ENCODE results near the gene RFX4.

Gene RFX4

DNA sequence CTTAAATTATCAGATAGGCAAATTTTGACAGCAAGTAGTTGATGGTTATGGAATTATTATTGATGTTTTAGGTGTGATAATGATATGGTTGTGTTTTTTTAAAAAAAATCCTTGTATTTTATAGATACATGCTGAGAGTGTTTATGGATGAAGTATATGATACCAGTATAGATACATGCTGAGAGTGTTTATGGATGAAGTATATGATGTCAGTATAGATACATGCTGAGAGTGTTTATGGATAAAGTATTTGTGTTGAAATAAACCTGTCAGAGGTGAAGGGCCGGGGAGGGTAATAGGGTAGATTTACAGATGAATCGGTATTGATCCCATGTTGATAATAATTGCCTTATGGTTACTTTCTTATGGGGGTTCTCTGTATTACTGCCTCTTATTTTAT, 6.0 kb upstream of the RFX4 start:
- H3K79me2 ChIP-seq (ENCODE audit: insufficient read depth, low read length) = no peaks in the 10 kb centered on the region
- TF ChIP-seq, protein P1, sequence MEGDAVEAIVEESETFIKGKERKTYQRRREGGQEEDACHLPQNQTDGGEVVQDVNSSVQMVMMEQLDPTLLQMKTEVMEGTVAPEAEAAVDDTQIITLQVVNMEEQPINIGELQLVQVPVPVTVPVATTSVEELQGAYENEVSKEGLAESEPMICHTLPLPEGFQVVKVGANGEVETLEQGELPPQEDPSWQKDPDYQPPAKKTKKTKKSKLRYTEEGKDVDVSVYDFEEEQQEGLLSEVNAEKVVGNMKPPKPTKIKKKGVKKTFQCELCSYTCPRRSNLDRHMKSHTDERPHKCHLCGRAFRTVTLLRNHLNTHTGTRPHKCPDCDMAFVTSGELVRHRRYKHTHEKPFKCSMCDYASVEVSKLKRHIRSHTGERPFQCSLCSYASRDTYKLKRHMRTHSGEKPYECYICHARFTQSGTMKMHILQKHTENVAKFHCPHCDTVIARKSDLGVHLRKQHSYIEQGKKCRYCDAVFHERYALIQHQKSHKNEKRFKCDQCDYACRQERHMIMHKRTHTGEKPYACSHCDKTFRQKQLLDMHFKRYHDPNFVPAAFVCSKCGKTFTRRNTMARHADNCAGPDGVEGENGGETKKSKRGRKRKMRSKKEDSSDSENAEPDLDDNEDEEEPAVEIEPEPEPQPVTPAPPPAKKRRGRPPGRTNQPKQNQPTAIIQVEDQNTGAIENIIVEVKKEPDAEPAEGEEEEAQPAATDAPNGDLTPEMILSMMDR (conservative IDR thresholded peaks at IDR 0.05; ENCODE audit: low read length) = no peak
- TF ChIP-seq EZH2phosphoT487 (IDR thresholded peaks at IDR 0.05; ENCODE audit: borderline replicate concordance) = no peak
- H3K4me3 ChIP-seq (ENCODE audit: low read length, poor library complexity, severe bottlenecking) = no peak overlapping the region
- no peak overlapping the region for H2AFZ ChIP-seq (ENCODE audit: low read length)
- H3K9ac ChIP-seq (ENCODE audit: low read depth, low read length, poor library complexity, severe bottlenecking) = no peak overlapping the region
- H3K9me2 ChIP-seq (replicated peaks; ENCODE audit: low read depth, low read length) = no peaks in the 10 kb centered on the region
- H3K4me1 ChIP-seq (ENCODE audit: insufficient read depth, low read length, poor library complexity, severe bottlenecking) = no peaks in the 10 kb centered on the region
- no peaks in the 10 kb centered on the region for H3F3A ChIP-seq (ENCODE audit: low read depth)
- H3K36me3 ChIP-seq (ENCODE audit: insufficient read depth, low read length) = no peaks in the 10 kb centered on the region
- H3K27me3 ChIP-seq (ENCODE audit: insufficient read depth, low read length, poor library complexity, severe bottlenecking) = no peaks in the 10 kb centered on the region
- H3K9me3 ChIP-seq (ENCODE audit: insufficient read depth, low read depth, low read length) = no peaks in the 10 kb centered on the region
- H3K4me2 ChIP-seq (ENCODE audit: low read depth, low read length, poor library complexity, severe bottlenecking) = no peak overlapping the region
- no peaks in the 10 kb centered on the region for H4K20me1 ChIP-seq (ENCODE audit: insufficient read depth, low read length, poor library complexity, severe bottlenecking)

DNA sequence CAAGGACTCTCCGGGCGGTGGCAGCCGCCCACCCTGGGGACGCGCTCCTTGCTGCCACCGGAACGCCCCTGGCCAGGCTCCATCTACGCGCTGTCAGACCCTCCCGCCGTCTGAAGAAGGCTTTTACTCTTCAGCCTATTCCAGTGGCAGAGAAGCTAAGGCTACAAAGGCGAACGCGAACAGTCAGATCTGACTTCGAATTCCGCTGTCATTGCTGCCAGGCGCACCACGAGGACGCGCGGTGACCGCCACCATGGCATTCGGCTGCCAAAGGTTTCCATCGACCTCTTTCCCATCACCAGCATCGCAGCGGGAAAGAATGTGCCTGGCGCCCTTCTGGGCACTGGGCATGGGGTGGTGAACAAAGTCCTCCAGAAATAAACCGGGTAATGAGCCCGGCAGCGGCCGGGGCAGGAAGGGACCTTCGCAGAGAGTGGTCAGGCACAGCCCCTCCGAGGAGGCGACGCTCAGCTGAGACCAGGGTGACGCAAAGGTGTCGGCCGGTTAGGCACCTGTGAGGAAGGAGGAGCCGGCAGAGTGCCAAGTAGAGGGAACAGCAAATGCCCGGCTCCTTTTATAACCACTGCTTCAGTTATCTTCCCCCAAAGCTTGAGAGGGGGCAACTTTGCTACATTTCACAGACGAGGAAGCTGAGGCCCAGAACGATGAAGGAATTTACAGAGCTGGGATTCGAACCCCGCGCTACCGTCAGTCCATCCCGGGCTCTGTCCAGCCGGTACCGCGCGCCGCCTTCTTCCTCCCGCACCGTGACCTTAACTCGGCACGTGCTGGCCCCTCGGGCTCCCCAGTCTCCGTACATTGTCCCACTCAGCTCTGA, 1.9 kb upstream of the RFX4 start:
- Histone ChIP-seq H2AFZ (ENCODE audit: low read length) (no peak overlapping the region), H3K4me2 (ENCODE audit: low read depth, low read length, poor library complexity, severe bottlenecking) (no peak overlapping the region), H3K4me1 (ENCODE audit: insufficient read depth, low read length, poor library complexity, severe bottlenecking) (no peaks in the 10 kb centered on the region), H3K27me3 (ENCODE audit: insufficient read depth, low read length, poor library complexity, severe bottlenecking) (no peaks in the 10 kb centered on the region), H4K20me1 (ENCODE audit: insufficient read depth, low read length, poor library complexity, severe bottlenecking) (no peaks in the 10 kb centered on the region), H3K79me2 (ENCODE audit: insufficient read depth, low read length) (no peaks in the 10 kb centered on the region), H3K36me3 (ENCODE audit: insufficient read depth, low read length) (no peaks in the 10 kb centered on the region), H3K9ac (ENCODE audit: low read depth, low read length, poor library complexity, severe bottlenecking) (no peak overlapping the region), H3K4me3 (ENCODE audit: low read length, poor library complexity, severe bottlenecking) (no peak overlapping the region), H3F3A (ENCODE audit: low read depth) (no peaks in the 10 kb centered on the region), H3K9me2 (replicated peaks; ENCODE audit: low read depth, low read length) (no peaks in the 10 kb centered on the region), H3K9me3 (ENCODE audit: insufficient read depth, low read depth, low read length) (no peaks in the 10 kb centered on the region)
- TF ChIP-seq, protein P1 (conservative IDR thresholded peaks at IDR 0.05; ENCODE audit: low read length) = no peak
- TF ChIP-seq EZH2phosphoT487 (IDR thresholded peaks at IDR 0.05; ENCODE audit: borderline replicate concordance) = no peak

DNA sequence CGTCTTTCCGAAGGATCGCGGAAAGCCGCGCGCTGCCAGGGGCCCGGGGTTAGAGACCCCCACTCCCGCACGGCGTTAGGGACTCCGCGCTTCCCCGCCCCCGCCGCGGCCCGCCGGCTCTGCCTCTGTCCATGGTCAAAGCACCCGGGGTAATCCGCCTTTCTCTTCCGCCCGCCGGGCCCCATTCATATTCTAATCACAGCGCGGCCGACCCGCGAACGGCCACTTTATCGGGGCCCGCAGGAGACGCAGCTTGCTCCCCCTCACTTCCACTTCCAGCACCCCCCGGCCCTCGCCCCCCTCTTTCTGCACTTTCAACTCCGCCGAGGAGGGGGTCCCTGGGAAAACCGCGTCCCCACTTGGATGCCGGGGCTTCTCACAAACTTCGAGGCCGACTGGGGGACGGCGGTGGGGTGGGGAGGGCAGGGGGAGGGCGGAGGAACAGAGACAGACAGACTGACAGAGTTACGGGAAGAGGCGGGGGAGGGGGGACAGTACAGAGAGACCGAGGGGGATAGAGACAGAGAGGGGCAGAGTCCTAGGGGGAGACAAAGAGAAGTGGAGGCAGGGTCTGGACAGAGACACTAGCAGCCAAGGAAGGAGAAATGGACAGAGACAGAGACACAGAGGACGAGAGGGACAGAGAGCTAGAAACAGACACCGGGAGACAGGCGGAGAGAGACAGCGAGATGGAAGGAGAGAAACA, 1.1 kb upstream of the RFX4 start:
- TF ChIP-seq, protein P1 (conservative IDR thresholded peaks at IDR 0.05; ENCODE audit: low read length) = no peak
- no peak for TF ChIP-seq EZH2phosphoT487 (IDR thresholded peaks at IDR 0.05; ENCODE audit: borderline replicate concordance)
- Histone ChIP-seq H3K79me2 (ENCODE audit: insufficient read depth, low read length) (no peaks in the 10 kb centered on the region), H4K20me1 (ENCODE audit: insufficient read depth, low read length, poor library complexity, severe bottlenecking) (no peaks in the 10 kb centered on the region), H3K9ac (ENCODE audit: low read depth, low read length, poor library complexity, severe bottlenecking) (no peak overlapping the region), H3K4me3 (ENCODE audit: low read length, poor library complexity, severe bottlenecking) (no peak overlapping the region), H3K9me3 (ENCODE audit: insufficient read depth, low read depth, low read length) (no peaks in the 10 kb centered on the region), H3K9me2 (replicated peaks; ENCODE audit: low read depth, low read length) (no peaks in the 10 kb centered on the region), H3K4me1 (ENCODE audit: insufficient read depth, low read length, poor library complexity, severe bottlenecking) (no peaks in the 10 kb centered on the region), H3K4me2 (ENCODE audit: low read depth, low read length, poor library complexity, severe bottlenecking) (no peak overlapping the region), H3K36me3 (ENCODE audit: insufficient read depth, low read length) (no peaks in the 10 kb centered on the region), H3F3A (ENCODE audit: low read depth) (no peaks in the 10 kb centered on the region), H3K27me3 (ENCODE audit: insufficient read depth, low read length, poor library complexity, severe bottlenecking) (no peaks in the 10 kb centered on the region), H2AFZ (ENCODE audit: low read length) (no peak overlapping the region)

Data from Loucy (cell line).